MM.1S (cell line): Measurements from ENCODE around the gene RBL1.
"Not testable (repeated sequence)": the region's sequence is repeated elsewhere in the genome, so short reads cannot be mapped to it uniquely, and the experiment has no call there.

Experiments used
- DNase-seq: peaks from one replicate; pipeline ENCODE4 v3.0.0-alpha.2; 2015
- H2AFZ ChIP-seq: fragments of 300-600 bp; sonication (generic); 2 replicates; pipeline ENCODE4 v1.6.0; 2016; ENCODE audit warnings: antibody characterized with exemption, low read length
- H3F3A ChIP-seq: fragments of 300-600 bp; sonication (generic); 2 replicates; pipeline ENCODE4 v1.6.1; 2016; ENCODE audit warnings: mild to moderate bottlenecking, antibody characterized with exemption, low read length, moderate library complexity, mixed read lengths; ENCODE audit not compliant: insufficient read depth
- H3K27ac ChIP-seq: fragments of 300-600 bp; sonication (generic); 2 replicates; pipeline ENCODE4 v1.5.1; 2016; ENCODE audit warnings: mild to moderate bottlenecking, low read length
- H3K27me3 ChIP-seq: fragments of 300-600 bp; sonication (generic); replicated peaks from 2 replicates; pipeline ENCODE4 v1.6.0; 2016; ENCODE audit warnings: low read length; ENCODE audit not compliant: insufficient read depth
- H3K36me3 ChIP-seq: fragments of 300-600 bp; sonication (generic); replicated peaks from 2 replicates; pipeline ENCODE4 v1.6.1; 2016; ENCODE audit warnings: mild to moderate bottlenecking, low read length, mixed read lengths; ENCODE audit not compliant: insufficient read depth
- H3K4me1 ChIP-seq: fragments of 300-600 bp; sonication (generic); 2 replicates; pipeline ENCODE4 v1.6.1; 2016; ENCODE audit warnings: low read length, mixed read lengths
- H3K4me2 ChIP-seq: fragments of 300-600 bp; sonication (generic); 2 replicates; pipeline ENCODE4 v1.6.0; 2016; ENCODE audit warnings: low read depth, low read length
- H3K4me3 ChIP-seq: fragments of 300-600 bp; sonication (generic); 2 replicates; pipeline ENCODE4 v1.5.1; 2016; ENCODE audit warnings: low read length, mixed read lengths
- H3K79me2 ChIP-seq: fragments of 300-600 bp; sonication (generic); 2 replicates; pipeline ENCODE4 v1.6.1; 2016; ENCODE audit warnings: mixed run types, low read length, mixed read lengths
- H3K9ac ChIP-seq: fragments of 300-600 bp; sonication (generic); 2 replicates; pipeline ENCODE4 v1.6.1; 2016; ENCODE audit warnings: low read length, mixed read lengths
- H3K9me2 ChIP-seq: fragments of 300-600 bp; sonication (generic); replicated peaks from 2 replicates; pipeline ENCODE4 v1.6.1; 2016; ENCODE audit warnings: mild to moderate bottlenecking, low read length, mixed read lengths; ENCODE audit not compliant: insufficient read depth
- H3K9me3 ChIP-seq: fragments of 300-600 bp; sonication (generic); replicated peaks from 2 replicates; pipeline ENCODE4 v1.6.1; 2016; ENCODE audit warnings: mild to moderate bottlenecking, low read length, mixed read lengths; ENCODE audit not compliant: insufficient read depth
- H4K20me1 ChIP-seq: fragments of 300-600 bp; sonication (generic); 2 replicates; pipeline ENCODE4 v1.6.1; 2016; ENCODE audit warnings: mild to moderate bottlenecking, low read length, moderate library complexity, mixed read lengths; ENCODE audit not compliant: insufficient read depth
- EZH2 ChIP-seq: fragments of 300-600 bp; sonication (generic); optimal IDR thresholded peaks from 2 replicates; pipeline ENCODE3; 2017; ENCODE audit warnings: low read depth, mild to moderate bottlenecking, antibody characterized with exemption, low read length, mixed read lengths
- EZH2phosphoT487 ChIP-seq: fragments of 300-600 bp; sonication (generic); IDR thresholded peaks from 2 replicates; pipeline ENCODE4 v1.6.1; 2018; ENCODE audit warnings: antibody characterized with exemption, low read length
- TF ChIP-seq, protein P1 (sequence below): fragments of 300-600 bp; sonication (generic); IDR thresholded peaks from 2 replicates; pipeline ENCODE4 v1.5.1; 2016; ENCODE audit warnings: antibody characterized with exemption, low read length, mixed read lengths

RBL1 gene

DNA sequence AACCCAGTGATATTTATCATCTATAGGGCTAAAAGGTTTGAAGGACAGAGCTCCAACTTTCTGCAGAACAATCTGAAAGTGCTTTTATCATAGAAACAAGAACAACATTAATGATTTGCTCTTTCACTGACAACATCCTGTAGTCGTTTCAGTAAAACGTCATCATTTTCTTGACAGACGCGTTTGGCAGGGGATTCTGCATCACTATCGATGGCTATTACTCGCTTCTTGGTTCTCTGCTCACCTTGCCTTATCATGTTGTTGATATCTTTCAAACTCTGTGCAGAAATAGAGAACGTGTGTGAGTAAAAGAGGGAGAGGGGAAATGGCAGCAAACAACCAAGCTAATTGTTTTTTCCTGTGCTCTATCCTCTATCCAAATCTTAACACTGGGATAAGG lies 97.1 kb downstream of the RBL1 start:
- Histone ChIP-seq H3K27me3 (no peaks in the 10 kb centered on the region), H3K36me3 (peaks cover 14% of the 10 kb centered on the region), H4K20me1 (no peaks in the 10 kb centered on the region), H3F3A (no peaks in the 10 kb centered on the region), H3K4me2 (no peak overlapping the region), H3K4me3 (no peak overlapping the region), H3K9me3 (no peaks in the 10 kb centered on the region), H3K9ac (no peak overlapping the region), H3K79me2 (0 out of 2 replicates have a peak, but pooled peaks cover 3% of the 10 kb centered on the region), H3K27ac (no peak overlapping the region), H3K4me1 (no peaks in the 10 kb centered on the region), H3K9me2 (no peaks in the 10 kb centered on the region), H2AFZ (no peak overlapping the region)
- no peak for DNase-seq
- TF ChIP-seq EZH2phosphoT487, result no peak
- TF ChIP-seq, protein P1, sequence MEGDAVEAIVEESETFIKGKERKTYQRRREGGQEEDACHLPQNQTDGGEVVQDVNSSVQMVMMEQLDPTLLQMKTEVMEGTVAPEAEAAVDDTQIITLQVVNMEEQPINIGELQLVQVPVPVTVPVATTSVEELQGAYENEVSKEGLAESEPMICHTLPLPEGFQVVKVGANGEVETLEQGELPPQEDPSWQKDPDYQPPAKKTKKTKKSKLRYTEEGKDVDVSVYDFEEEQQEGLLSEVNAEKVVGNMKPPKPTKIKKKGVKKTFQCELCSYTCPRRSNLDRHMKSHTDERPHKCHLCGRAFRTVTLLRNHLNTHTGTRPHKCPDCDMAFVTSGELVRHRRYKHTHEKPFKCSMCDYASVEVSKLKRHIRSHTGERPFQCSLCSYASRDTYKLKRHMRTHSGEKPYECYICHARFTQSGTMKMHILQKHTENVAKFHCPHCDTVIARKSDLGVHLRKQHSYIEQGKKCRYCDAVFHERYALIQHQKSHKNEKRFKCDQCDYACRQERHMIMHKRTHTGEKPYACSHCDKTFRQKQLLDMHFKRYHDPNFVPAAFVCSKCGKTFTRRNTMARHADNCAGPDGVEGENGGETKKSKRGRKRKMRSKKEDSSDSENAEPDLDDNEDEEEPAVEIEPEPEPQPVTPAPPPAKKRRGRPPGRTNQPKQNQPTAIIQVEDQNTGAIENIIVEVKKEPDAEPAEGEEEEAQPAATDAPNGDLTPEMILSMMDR, result no peak
- no peak for TF ChIP-seq EZH2

DNA sequence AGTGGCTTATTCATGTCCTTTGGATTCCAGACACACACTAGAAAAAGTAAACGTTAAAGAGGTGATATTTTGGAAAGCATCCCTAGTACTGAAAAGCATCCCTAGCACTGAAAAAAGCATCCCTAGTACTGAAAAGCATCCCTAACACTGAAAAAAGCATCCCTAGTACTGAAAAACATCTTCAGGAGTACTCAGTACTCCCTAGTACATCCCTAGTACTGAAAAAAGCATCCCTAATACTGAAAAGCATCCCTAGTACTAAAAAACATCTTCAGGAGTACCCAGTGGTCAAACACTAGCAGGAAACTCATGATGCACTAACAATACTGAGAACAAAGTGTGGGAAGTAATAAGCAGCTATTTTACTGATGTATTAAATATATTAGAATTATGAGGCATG lies 98.7 kb downstream of the RBL1 start:
- no peak for DNase-seq
- TF ChIP-seq EZH2 (no peak), EZH2phosphoT487 (no peak)
- TF ChIP-seq, protein P1, result no peak

DNA sequence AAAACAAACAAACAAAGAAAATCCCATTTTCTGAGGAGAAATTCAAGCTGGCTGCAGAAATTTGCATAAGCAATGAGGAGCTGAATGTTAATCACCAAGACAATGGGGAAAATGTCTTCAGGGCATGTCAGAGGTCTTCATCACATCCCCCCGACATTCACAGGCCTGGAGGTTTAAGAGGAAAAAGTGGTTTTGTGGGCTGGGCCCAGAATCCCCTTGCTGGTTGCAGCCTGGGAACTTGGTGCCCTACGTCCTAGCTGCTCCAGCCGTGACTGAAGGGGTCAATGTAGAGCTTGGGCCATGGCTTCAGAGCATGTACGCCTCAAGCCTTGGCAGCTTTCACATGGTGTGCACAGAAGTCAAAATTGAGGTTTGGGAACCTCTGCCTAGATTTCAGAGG lies 101.6 kb downstream of the RBL1 start:
- not testable (repeated sequence) for DNase-seq, H3K9me2 ChIP-seq, H3K4me2 ChIP-seq, H3K9ac ChIP-seq, H3K9me3 ChIP-seq, H3K4me1 ChIP-seq, H3K27me3 ChIP-seq, H3K4me3 ChIP-seq, H3K27ac ChIP-seq, H4K20me1 ChIP-seq, H3K79me2 ChIP-seq, H2AFZ ChIP-seq, H3F3A ChIP-seq
- H3K36me3 ChIP-seq, result peaks cover 11% of the 10 kb centered on the region

More for the DNA sequence above, 98.7 kb downstream of the RBL1 start:
- H3K4me2 ChIP-seq, result no peak overlapping the region
- no peak overlapping the region for H3K27ac ChIP-seq
- no peak overlapping the region for H2AFZ ChIP-seq
- no peaks in the 10 kb centered on the region for H3K4me1 ChIP-seq
- H3K36me3 ChIP-seq, result peaks cover 11% of the 10 kb centered on the region
- H4K20me1 ChIP-seq, result no peaks in the 10 kb centered on the region
- H3K9me3 ChIP-seq, result no peaks in the 10 kb centered on the region
- no peak overlapping the region for H3K4me3 ChIP-seq
- H3K27me3 ChIP-seq, result no peaks in the 10 kb centered on the region
- H3K9ac ChIP-seq, result no peak overlapping the region
- H3K79me2 ChIP-seq, result no peaks in the 10 kb centered on the region
- no peaks in the 10 kb centered on the region for H3F3A ChIP-seq
- H3K9me2 ChIP-seq, result no peaks in the 10 kb centered on the region

DNA sequence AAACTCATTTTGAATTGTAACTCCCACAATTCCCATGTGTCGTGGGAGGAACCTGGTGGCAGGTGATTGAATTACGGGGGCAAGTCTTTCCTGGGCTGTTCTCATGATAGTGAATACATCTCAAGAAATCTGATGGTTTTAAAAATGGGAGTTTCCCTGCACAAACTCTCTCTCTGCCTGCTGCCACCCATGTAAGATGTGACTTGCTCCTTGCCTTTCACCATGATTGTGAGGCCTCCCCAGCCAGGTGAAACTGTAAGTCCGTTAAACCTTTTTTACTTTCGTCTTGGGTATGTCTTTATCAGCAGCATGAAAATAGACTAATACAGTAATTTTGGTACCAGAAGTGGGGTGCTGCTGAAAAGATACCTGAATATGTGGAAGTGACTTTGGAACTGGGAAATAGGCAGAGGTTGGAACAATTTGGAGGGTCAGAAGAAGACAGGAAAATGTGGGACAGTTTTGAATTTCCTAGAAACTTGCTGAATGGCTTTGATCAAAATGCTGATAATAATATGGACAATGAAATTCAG lies 102.9 kb downstream of the RBL1 start:
- no peaks in the 10 kb centered on the region for H3K9me3 ChIP-seq
- no peaks in the 10 kb centered on the region for H3K79me2 ChIP-seq
- no peak overlapping the region for H3K4me3 ChIP-seq
- H3K4me1 ChIP-seq, result no peaks in the 10 kb centered on the region
- H3K9me2 ChIP-seq, result no peaks in the 10 kb centered on the region
- no peak overlapping the region for H3K9ac ChIP-seq
- no peak overlapping the region for H2AFZ ChIP-seq
- H3K27me3 ChIP-seq, result no peaks in the 10 kb centered on the region
- peaks cover 11% of the 10 kb centered on the region for H3K36me3 ChIP-seq
- H3K4me2 ChIP-seq, result no peak overlapping the region
- no peak overlapping the region for H3K27ac ChIP-seq
- no peak for DNase-seq
- TF ChIP-seq EZH2 (no peak), EZH2phosphoT487 (no peak)
- TF ChIP-seq, protein P1, result no peak
- H3F3A ChIP-seq, result no peaks in the 10 kb centered on the region
- H4K20me1 ChIP-seq, result no peaks in the 10 kb centered on the region
